ENCODE data around the gene LMAN1. TPM values are rescaled to one million over a fixed set of nuclear protein-coding genes. Genes with fewer than 3 reads are reported as not detected.
A peak's percentile ranks its signal among the peaks of the same experiment; 100 is the strongest.

Gene LMAN1
- total and polyA plus RNA-seq, 4 donors: 18.9 to 108 (median 67.2) TPM

- ATAC-seq (ENCODE audit: insufficient read depth, low FRiP score): no peak
- H3K9me3 ChIP-seq (ENCODE audit: control insufficient read depth in 4 of 4, insufficient read depth in 3 of 4, low read length in 3 of 4): no peaks in the 10 kb centered on the region
- H3K27ac ChIP-seq (ENCODE audit: low read depth in 1 of 2, low read length in 1 of 2): no peak overlapping the region
- no peak overlapping the region for H3K4me3 ChIP-seq
- no peak for TF ChIP-seq CTCF (IDR thresholded peaks at IDR 0.05; ENCODE audit: control extremely low read depth, extremely low read depth)
- H3K36me3 ChIP-seq (ENCODE audit: control insufficient read depth in 4 of 4, insufficient read depth in 4 of 4, low read length in 4 of 4): peaks cover 0 to 2% (median 0%) of the 10 kb centered on the region in 4 donors
- no peak overlapping the region for H3K9ac ChIP-seq (ENCODE audit: insufficient read depth in 1 of 2, low read length in 2 of 2)
- no peaks in the 10 kb centered on the region for H3K27me3 ChIP-seq (ENCODE audit: control insufficient read depth in 3 of 3, insufficient read depth in 3 of 3, low read length in 2 of 3)
- H3K4me1 ChIP-seq (ENCODE audit: control insufficient read depth in 5 of 5, insufficient read depth in 5 of 5, low read length in 5 of 5): peaks cover 0 to 6% (median 0%) of the 10 kb centered on the region in 5 donors
- WGBS, 2 donors: 83 to 85% methylated on average over 11 of the region's 11 CpGs
- peak in 1 of 3 donors; percentile 41 for DNase-seq
These were observed 28.9 kb upstream of the LMAN1 start for GRCh38 chr18:59387687-59388565.

GRCh38 chr18:59386909-59387686 is 28.0 kb upstream of the LMAN1 start:
- no peak overlapping the region for H3K27ac ChIP-seq (ENCODE audit: low read depth in 1 of 2, low read length in 1 of 2)
- H3K4me3 ChIP-seq: no peak overlapping the region
- H3K36me3 ChIP-seq (ENCODE audit: control insufficient read depth in 4 of 4, insufficient read depth in 4 of 4, low read length in 4 of 4): peaks cover 0 to 2% (median 0%) of the 10 kb centered on the region in 4 donors
- 80 to 88% methylated on average over 8 of the region's 8 CpGs for WGBS, 2 donors
- no peak for TF ChIP-seq CTCF (IDR thresholded peaks at IDR 0.05; ENCODE audit: control extremely low read depth, extremely low read depth)
- ATAC-seq (ENCODE audit: insufficient read depth, low FRiP score) (no peak), DNase-seq (no peak)
- no peaks in the 10 kb centered on the region for H3K27me3 ChIP-seq (ENCODE audit: control insufficient read depth in 3 of 3, insufficient read depth in 3 of 3, low read length in 2 of 3)
- no peaks in the 10 kb centered on the region for H3K9me3 ChIP-seq (ENCODE audit: control insufficient read depth in 4 of 4, insufficient read depth in 3 of 4, low read length in 3 of 4)
- H3K9ac ChIP-seq (ENCODE audit: insufficient read depth in 1 of 2, low read length in 2 of 2): no peak overlapping the region
- peaks cover 0 to 6% (median 0%) of the 10 kb centered on the region in 5 donors for H3K4me1 ChIP-seq (ENCODE audit: control insufficient read depth in 5 of 5, insufficient read depth in 5 of 5, low read length in 5 of 5)

- Histone ChIP-seq H3K4me1 (ENCODE audit: control insufficient read depth in 5 of 5, insufficient read depth in 5 of 5, low read length in 5 of 5) (peaks cover 0 to 8% (median 0%) of the 10 kb centered on the region in 5 donors), H3K27me3 (ENCODE audit: control insufficient read depth in 3 of 3, insufficient read depth in 3 of 3, low read length in 2 of 3) (no peaks in the 10 kb centered on the region), H3K36me3 (ENCODE audit: control insufficient read depth in 4 of 4, insufficient read depth in 4 of 4, low read length in 4 of 4) (peaks cover 0 to under 1% (median 0%) of the 10 kb centered on the region in 4 donors), H3K9ac (ENCODE audit: insufficient read depth in 1 of 2, low read length in 2 of 2) (no peak overlapping the region), H3K27ac (ENCODE audit: low read depth in 1 of 2, low read length in 1 of 2) (no peak overlapping the region), H3K9me3 (ENCODE audit: control insufficient read depth in 4 of 4, insufficient read depth in 3 of 4, low read length in 3 of 4) (no peaks in the 10 kb centered on the region), H3K4me3 (no peak overlapping the region)
- DNase-seq: no peak
- 85 to 95% methylated on average over 4 of the region's 4 CpGs for WGBS, 2 donors
- no peak for TF ChIP-seq CTCF (IDR thresholded peaks at IDR 0.05; ENCODE audit: control extremely low read depth, extremely low read depth)
- no peak for ATAC-seq (ENCODE audit: insufficient read depth, low FRiP score)
These were observed 26.1 kb upstream of the LMAN1 start for GRCh38 chr18:59385191-59385590.
